ENCODE data around the gene ZNF81.
"Not testable (repeated sequence)": the region's sequence is repeated elsewhere in the genome, so short reads cannot be mapped to it uniquely, and the experiment has no call there.

- TF ChIP-seq SP1 (IDR thresholded peaks at IDR 0.05); CTCF (IDR thresholded peaks at IDR 0.05; ENCODE audit: low read depth, low read length, missing input control); GABPA (IDR thresholded peaks at IDR 0.05 in 1 of 2, conservative IDR thresholded peaks at IDR 0.05 in 1 of 2); TAF1 (conservative IDR thresholded peaks at IDR 0.05); NR2F2 (IDR thresholded peaks at IDR 0.05); EGR1 (IDR thresholded peaks at IDR 0.05; ENCODE audit: low read depth in 2 of 2); MAX (IDR thresholded peaks at IDR 0.05); JUND (IDR thresholded peaks at IDR 0.05); HNF4A (conservative IDR thresholded peaks at IDR 0.05); HNF4G (IDR thresholded peaks at IDR 0.05): not testable (repeated sequence)
- TF ChIP-seq, protein P1, sequence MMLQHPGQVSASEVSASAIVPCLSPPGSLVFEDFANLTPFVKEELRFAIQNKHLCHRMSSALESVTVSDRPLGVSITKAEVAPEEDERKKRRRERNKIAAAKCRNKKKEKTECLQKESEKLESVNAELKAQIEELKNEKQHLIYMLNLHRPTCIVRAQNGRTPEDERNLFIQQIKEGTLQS (IDR thresholded peaks at IDR 0.05) = not testable (repeated sequence)
- TF ChIP-seq, protein P2, sequence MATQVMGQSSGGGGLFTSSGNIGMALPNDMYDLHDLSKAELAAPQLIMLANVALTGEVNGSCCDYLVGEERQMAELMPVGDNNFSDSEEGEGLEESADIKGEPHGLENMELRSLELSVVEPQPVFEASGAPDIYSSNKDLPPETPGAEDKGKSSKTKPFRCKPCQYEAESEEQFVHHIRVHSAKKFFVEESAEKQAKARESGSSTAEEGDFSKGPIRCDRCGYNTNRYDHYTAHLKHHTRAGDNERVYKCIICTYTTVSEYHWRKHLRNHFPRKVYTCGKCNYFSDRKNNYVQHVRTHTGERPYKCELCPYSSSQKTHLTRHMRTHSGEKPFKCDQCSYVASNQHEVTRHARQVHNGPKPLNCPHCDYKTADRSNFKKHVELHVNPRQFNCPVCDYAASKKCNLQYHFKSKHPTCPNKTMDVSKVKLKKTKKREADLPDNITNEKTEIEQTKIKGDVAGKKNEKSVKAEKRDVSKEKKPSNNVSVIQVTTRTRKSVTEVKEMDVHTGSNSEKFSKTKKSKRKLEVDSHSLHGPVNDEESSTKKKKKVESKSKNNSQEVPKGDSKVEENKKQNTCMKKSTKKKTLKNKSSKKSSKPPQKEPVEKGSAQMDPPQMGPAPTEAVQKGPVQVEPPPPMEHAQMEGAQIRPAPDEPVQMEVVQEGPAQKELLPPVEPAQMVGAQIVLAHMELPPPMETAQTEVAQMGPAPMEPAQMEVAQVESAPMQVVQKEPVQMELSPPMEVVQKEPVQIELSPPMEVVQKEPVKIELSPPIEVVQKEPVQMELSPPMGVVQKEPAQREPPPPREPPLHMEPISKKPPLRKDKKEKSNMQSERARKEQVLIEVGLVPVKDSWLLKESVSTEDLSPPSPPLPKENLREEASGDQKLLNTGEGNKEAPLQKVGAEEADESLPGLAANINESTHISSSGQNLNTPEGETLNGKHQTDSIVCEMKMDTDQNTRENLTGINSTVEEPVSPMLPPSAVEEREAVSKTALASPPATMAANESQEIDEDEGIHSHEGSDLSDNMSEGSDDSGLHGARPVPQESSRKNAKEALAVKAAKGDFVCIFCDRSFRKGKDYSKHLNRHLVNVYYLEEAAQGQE (IDR thresholded peaks at IDR 0.05) = not testable (repeated sequence)
These were observed 29.5 kb upstream of the ZNF81 start for GRCh38 chrX:47807272-47807538.
